Measurements from ENCODE around the gene SRPX2.

Gene SRPX2

DNA sequence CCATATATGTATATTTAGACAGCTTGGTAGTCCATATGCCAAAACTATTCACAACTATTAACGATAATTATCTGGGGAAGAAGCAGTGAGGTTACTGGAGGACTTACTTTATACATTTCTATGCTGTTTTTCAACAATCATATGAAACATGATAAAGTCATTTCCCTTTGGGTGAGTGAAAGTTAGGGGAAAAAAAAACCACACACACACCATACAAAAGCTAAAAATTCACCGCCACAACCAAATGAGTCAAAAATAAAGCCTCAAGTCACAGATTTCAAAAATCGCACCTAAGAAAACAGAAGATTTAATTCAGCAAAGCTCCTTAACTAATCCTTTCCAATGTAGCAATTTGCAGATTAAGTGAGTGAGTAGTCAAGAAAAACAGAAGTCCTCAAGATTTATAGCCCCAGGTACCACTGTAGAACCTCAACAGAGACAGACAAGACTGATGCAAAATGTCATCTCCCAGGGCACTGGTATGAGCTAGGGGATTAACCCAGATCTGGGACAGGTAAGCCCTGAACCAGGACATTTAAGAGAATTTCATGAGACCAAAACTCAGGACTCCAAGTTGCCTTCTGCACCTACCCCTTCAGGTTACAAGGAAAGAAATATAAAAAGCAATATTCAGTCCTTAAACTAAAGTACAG, 52.8 kb downstream of the SRPX2 start:
- no peak for DNase-seq (ENCODE audit: low read depth)
- in situ Hi-C loops (cut with HindIII; ENCODE audit: low sequenced_read_pairs), result no loop called here
- no peak overlapping the region for H3K4me3 ChIP-seq (ENCODE audit: low read depth, low read length)
- TF ChIP-seq, protein P1, sequence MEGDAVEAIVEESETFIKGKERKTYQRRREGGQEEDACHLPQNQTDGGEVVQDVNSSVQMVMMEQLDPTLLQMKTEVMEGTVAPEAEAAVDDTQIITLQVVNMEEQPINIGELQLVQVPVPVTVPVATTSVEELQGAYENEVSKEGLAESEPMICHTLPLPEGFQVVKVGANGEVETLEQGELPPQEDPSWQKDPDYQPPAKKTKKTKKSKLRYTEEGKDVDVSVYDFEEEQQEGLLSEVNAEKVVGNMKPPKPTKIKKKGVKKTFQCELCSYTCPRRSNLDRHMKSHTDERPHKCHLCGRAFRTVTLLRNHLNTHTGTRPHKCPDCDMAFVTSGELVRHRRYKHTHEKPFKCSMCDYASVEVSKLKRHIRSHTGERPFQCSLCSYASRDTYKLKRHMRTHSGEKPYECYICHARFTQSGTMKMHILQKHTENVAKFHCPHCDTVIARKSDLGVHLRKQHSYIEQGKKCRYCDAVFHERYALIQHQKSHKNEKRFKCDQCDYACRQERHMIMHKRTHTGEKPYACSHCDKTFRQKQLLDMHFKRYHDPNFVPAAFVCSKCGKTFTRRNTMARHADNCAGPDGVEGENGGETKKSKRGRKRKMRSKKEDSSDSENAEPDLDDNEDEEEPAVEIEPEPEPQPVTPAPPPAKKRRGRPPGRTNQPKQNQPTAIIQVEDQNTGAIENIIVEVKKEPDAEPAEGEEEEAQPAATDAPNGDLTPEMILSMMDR (IDR thresholded peaks at IDR 0.05; ENCODE audit: low read depth, low read length, missing control alignments), result no peak

GRCh38 chrX:100698551-100698950, 54.6 kb downstream of the SRPX2 start:
- in situ Hi-C loops (cut with HindIII; ENCODE audit: low sequenced_read_pairs), result no loop called here
- TF ChIP-seq, protein P1 (IDR thresholded peaks at IDR 0.05; ENCODE audit: low read depth, low read length, missing control alignments), result no peak
- no peak overlapping the region for H3K4me3 ChIP-seq (ENCODE audit: low read depth, low read length)
- DNase-seq (ENCODE audit: low read depth), result no peak

- no peak for DNase-seq (ENCODE audit: low read depth)
- TF ChIP-seq, protein P1 (IDR thresholded peaks at IDR 0.05; ENCODE audit: low read depth, low read length, missing control alignments), result no peak
- no peak overlapping the region for H3K4me3 ChIP-seq (ENCODE audit: low read depth, low read length)
- in situ Hi-C loops (cut with HindIII; ENCODE audit: low sequenced_read_pairs), result no loop called here
Measured at GRCh38 chrX:100700809-100701208, 56.8 kb downstream of the SRPX2 start.

GRCh38 chrX:100704581-100705203, 60.7 kb downstream of the SRPX2 start:
- in situ Hi-C loops (cut with HindIII; ENCODE audit: low sequenced_read_pairs), result no loop called here
- no peak overlapping the region for H3K4me3 ChIP-seq (ENCODE audit: low read depth, low read length)
- DNase-seq (ENCODE audit: low read depth), result no peak
- TF ChIP-seq, protein P1 (IDR thresholded peaks at IDR 0.05; ENCODE audit: low read depth, low read length, missing control alignments), result no peak

- no peak for DNase-seq (ENCODE audit: low read depth)
- H3K4me3 ChIP-seq (ENCODE audit: low read depth, low read length), result no peak overlapping the region
- in situ Hi-C loops (cut with HindIII; ENCODE audit: low sequenced_read_pairs), result no loop called here
- TF ChIP-seq, protein P1 (IDR thresholded peaks at IDR 0.05; ENCODE audit: low read depth, low read length, missing control alignments), result no peak
Measured at GRCh38 chrX:100710816-100711215, 66.8 kb downstream of the SRPX2 start.

DNA sequence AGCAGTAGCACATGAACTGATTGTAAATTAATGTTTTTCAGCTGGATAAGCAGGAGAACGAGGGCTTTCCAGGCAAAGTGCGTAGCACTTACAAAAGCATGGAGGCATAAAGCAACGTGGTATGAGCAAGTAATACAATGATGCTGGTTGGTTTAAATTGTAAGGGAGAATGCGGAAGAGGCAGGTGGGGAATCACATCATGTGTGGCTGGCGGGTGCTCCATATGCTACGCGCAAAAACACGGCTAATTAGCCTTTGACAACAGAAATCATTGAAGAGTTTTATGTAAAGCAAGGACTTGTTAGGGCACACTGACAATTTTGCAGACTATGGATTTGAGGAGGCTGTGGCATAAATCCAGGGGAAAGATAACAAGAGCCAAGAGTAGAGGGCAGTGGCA, 73.4 kb downstream of the SRPX2 start:
- TF ChIP-seq, protein P1 (IDR thresholded peaks at IDR 0.05; ENCODE audit: low read depth, low read length, missing control alignments), result no peak
- in situ Hi-C loops (cut with HindIII; ENCODE audit: low sequenced_read_pairs), result no loop called here
- no peak for DNase-seq (ENCODE audit: low read depth)

More for the DNA sequence above, 73.4 kb downstream of the SRPX2 start:
- H3K4me3 ChIP-seq (ENCODE audit: low read depth, low read length), result no peak overlapping the region

Measured in astrocyte of the cerebellum (primary cell).